Measurements from ENCODE around the gene CLOCK.
"Not testable (repeated sequence)": the region's sequence is repeated elsewhere in the genome, so short reads cannot be mapped to it uniquely, and the experiment has no call there.

Gene CLOCK, protein sequence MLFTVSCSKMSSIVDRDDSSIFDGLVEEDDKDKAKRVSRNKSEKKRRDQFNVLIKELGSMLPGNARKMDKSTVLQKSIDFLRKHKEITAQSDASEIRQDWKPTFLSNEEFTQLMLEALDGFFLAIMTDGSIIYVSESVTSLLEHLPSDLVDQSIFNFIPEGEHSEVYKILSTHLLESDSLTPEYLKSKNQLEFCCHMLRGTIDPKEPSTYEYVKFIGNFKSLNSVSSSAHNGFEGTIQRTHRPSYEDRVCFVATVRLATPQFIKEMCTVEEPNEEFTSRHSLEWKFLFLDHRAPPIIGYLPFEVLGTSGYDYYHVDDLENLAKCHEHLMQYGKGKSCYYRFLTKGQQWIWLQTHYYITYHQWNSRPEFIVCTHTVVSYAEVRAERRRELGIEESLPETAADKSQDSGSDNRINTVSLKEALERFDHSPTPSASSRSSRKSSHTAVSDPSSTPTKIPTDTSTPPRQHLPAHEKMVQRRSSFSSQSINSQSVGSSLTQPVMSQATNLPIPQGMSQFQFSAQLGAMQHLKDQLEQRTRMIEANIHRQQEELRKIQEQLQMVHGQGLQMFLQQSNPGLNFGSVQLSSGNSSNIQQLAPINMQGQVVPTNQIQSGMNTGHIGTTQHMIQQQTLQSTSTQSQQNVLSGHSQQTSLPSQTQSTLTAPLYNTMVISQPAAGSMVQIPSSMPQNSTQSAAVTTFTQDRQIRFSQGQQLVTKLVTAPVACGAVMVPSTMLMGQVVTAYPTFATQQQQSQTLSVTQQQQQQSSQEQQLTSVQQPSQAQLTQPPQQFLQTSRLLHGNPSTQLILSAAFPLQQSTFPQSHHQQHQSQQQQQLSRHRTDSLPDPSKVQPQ

DNA sequence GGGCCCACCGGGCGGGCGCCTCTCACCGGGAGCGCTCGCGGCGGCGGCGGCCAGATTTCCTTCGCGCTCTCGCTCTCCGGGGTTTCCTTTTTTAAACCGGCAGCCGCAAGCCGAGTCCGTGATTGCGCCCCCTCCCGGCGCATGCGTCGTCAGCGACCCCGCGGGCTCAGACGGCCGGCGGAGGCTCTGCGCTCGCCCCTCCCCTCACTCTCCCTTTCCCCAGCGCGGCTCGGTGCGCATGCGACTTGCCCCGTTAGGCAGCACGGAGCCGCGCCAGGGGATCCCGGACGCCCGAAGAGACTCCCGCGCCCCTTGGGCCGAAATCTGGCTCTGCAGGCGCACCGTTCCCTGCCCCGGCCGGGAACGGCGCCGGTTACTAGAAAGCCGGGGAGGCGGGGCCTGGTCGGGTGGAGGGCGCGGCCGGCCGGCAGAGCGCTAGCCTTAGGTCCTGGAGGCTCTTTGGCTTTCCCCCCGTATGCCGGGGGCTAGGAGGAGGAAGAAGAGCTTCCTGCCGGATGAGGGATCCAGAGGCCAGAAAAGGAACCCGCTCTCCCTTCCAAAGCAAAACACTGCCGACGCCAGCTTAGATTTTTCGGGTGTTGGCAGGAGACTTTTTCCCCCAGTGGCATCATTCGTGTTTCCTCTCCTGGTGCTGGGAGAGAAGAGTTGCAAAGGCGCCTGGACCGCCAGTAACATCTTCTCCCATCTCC, at the start of gene CLOCK:
Gene CLOCK (minus strand): TSS at position 154 of the 710 bp plus-strand sequence. CDS start 64,124 bp downstream, outside the sequence.
- H3K36me3 ChIP-seq (ENCODE audit: insufficient read depth, low read length), result no peaks in the 10 kb centered on the region
- peaks cover 38% of the 10 kb centered on the region for H3K4me1 ChIP-seq (ENCODE audit: control insufficient read depth, insufficient read depth, low read length, unreplicated experiment)
- H3K4me3 ChIP-seq (ENCODE audit: low read depth, low read length), result peak within 1 kb of the TSS; percentile 86
- H3K79me2 ChIP-seq (ENCODE audit: control insufficient read depth, insufficient read depth, low read length, unreplicated experiment), result peaks cover 38% of the 10 kb centered on the region
- peak within 1 kb of the TSS; percentile 97 for H2AFZ ChIP-seq (ENCODE audit: low read length, unreplicated experiment)
- peak within 1 kb of the TSS; percentile 88 for H3K27ac ChIP-seq (ENCODE audit: low read depth, low read length)
- H3K27me3 ChIP-seq (ENCODE audit: insufficient read depth, low read length), result no peaks in the 10 kb centered on the region

DNA sequence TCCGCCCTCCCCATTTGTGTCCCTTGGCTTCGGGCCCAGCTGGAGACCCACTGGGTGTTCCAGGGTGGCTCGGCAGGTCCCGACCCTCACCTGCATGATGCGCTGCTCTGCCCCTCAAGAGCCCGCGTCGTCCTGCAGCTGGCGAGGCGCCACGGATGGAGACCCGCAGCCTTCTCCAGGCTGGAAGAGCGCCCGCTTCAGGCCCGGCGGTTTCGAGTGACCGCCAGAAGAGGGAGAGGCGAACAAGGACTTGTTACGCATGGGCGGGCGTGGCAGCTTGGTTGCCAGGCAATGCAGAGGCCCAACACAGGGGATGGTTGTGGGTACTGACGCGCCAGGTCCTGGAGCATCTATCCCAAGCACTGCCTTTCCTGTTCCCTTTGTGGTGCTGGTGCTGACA, 45.3 kb upstream of the CLOCK start, which contains the start of gene PDCL2:
Gene PDCL2 (minus strand): TSS at position 232 of the 400 bp plus-strand sequence. CDS start 136 bp downstream, at position 96.
- H2AFZ ChIP-seq (ENCODE audit: low read length, unreplicated experiment), result no peak within 1 kb of the TSS
- no peak within 1 kb of the TSS for H3K4me3 ChIP-seq (ENCODE audit: low read depth, low read length)
- H3K4me1 ChIP-seq (ENCODE audit: control insufficient read depth, insufficient read depth, low read length, unreplicated experiment), result no peaks in the 10 kb centered on the region
- no peak within 1 kb of the TSS for H3K27ac ChIP-seq (ENCODE audit: low read depth, low read length)
- H3K36me3 ChIP-seq (ENCODE audit: insufficient read depth, low read length), result no peaks in the 10 kb centered on the region
- H3K27me3 ChIP-seq (ENCODE audit: insufficient read depth, low read length), result no peaks in the 10 kb centered on the region
- no peaks in the 10 kb centered on the region for H3K79me2 ChIP-seq (ENCODE audit: control insufficient read depth, insufficient read depth, low read length, unreplicated experiment)

DNA sequence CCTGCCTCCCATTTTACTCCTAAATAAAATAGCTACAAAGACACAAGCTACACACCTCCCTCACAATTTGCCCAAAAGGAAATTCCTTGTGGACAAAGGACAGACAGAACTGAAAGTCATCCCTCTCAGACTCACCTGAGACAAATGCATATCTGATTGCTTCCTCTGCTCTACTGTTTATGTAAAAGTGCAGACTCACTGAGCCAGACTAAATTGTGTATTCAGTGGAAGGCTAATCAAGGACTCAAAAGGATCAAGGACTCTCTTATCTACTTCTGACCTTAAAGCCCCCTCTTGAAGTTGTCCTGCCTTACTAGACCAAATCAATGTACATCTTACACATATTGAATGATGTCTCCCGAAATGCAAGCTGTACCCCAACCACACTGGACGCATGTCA, 41.5 kb upstream of the CLOCK start:
- H3K79me2 ChIP-seq (ENCODE audit: control insufficient read depth, insufficient read depth, low read length, unreplicated experiment), result no peaks in the 10 kb centered on the region
- no peak overlapping the region for H3K4me3 ChIP-seq (ENCODE audit: low read depth, low read length)
- no peaks in the 10 kb centered on the region for H3K36me3 ChIP-seq (ENCODE audit: insufficient read depth, low read length)
- no peaks in the 10 kb centered on the region for H3K27me3 ChIP-seq (ENCODE audit: insufficient read depth, low read length)
- H3K27ac ChIP-seq (ENCODE audit: low read depth, low read length), result no peak overlapping the region
- H2AFZ ChIP-seq (ENCODE audit: low read length, unreplicated experiment), result no peak overlapping the region
- H3K4me1 ChIP-seq (ENCODE audit: control insufficient read depth, insufficient read depth, low read length, unreplicated experiment), result no peaks in the 10 kb centered on the region

DNA sequence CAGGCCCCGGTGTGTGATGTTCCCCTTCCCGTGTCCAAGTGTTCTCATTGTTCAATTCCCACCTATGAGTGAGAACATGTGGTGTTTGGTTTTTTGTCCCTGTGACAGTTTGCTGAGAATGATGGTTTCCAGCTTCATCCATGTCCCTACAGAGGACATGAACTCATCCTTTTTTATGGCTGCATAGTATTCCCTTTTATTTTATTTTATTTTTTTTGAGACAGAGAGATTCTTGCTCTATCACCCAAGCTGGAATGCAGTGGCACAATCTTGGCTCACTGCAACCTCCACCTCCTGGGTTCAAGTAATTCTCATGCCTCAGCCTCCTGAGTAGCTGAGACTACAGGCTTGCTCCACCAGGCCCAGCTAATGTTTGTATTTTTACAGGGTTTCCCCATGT, 36.1 kb upstream of the CLOCK start:
- H3K79me2 ChIP-seq (ENCODE audit: control insufficient read depth, insufficient read depth, low read length, unreplicated experiment); H2AFZ ChIP-seq (ENCODE audit: low read length, unreplicated experiment); H3K4me1 ChIP-seq (ENCODE audit: control insufficient read depth, insufficient read depth, low read length, unreplicated experiment); H3K27me3 ChIP-seq (ENCODE audit: insufficient read depth, low read length); H3K4me3 ChIP-seq (ENCODE audit: low read depth, low read length); H3K27ac ChIP-seq (ENCODE audit: low read depth, low read length); H3K36me3 ChIP-seq (ENCODE audit: insufficient read depth, low read length): not testable (repeated sequence)

DNA sequence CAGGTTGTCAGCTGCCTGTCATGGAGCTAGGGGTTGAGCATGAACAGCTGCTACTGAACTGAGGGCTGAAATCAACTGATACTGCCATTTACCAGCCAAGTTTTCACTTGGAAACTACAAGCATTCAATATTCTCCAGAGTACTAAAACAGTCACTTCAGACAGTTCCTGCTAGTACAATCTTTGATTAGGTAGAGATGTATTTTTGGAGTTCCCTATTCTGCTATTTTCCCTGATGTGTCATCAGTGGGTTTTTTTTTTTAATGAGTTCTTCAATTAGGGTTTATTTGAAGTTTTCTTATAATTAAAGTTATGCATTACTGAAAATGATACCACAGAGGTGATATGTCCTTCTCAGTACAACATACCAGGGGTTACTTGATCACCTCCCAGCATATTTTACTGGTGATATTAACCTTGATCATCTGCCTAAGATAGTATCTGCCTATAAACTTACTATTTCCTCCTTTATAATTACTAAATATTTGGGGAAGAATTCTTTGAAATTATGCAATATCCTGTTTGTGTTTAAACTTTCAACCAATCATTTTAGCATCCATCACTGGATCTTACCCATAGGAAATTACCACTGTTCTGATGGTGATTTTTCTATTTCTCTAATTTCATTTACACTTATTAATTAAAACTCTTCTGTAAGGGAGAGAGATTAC, 31.8 kb upstream of the CLOCK start:
- Histone ChIP-seq H2AFZ (ENCODE audit: low read length, unreplicated experiment) (no peak overlapping the region), H3K36me3 (ENCODE audit: insufficient read depth, low read length) (no peaks in the 10 kb centered on the region), H3K4me1 (ENCODE audit: control insufficient read depth, insufficient read depth, low read length, unreplicated experiment) (no peaks in the 10 kb centered on the region), H3K79me2 (ENCODE audit: control insufficient read depth, insufficient read depth, low read length, unreplicated experiment) (no peaks in the 10 kb centered on the region), H3K4me3 (ENCODE audit: low read depth, low read length) (no peak overlapping the region), H3K27ac (ENCODE audit: low read depth, low read length) (no peak overlapping the region), H3K27me3 (ENCODE audit: insufficient read depth, low read length) (no peaks in the 10 kb centered on the region)

DNA sequence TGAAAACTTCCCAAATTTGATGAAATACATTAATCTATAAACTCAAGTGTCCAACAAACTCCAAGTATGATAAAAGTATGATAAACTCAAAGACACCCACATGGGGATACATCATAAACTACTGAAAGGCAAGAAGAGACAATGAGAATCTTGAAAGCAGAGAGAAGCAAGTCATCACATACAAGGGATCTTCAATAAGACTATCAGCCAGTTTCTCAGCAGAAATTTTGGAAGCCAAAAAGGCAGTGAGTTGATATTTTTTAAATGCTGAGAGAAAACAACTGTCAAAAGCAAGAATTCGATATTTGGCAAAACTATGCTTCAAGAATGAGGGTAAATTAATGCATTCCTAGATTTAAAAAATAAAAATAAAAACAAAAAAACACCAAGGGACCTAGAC, 28.8 kb upstream of the CLOCK start:
- Histone ChIP-seq H3K79me2 (ENCODE audit: control insufficient read depth, insufficient read depth, low read length, unreplicated experiment) (no peaks in the 10 kb centered on the region), H3K27ac (ENCODE audit: low read depth, low read length) (no peak overlapping the region), H3K36me3 (ENCODE audit: insufficient read depth, low read length) (no peaks in the 10 kb centered on the region), H3K4me3 (ENCODE audit: low read depth, low read length) (no peak overlapping the region), H3K4me1 (ENCODE audit: control insufficient read depth, insufficient read depth, low read length, unreplicated experiment) (no peaks in the 10 kb centered on the region), H2AFZ (ENCODE audit: low read length, unreplicated experiment) (no peak overlapping the region), H3K27me3 (ENCODE audit: insufficient read depth, low read length) (no peaks in the 10 kb centered on the region)

DNA sequence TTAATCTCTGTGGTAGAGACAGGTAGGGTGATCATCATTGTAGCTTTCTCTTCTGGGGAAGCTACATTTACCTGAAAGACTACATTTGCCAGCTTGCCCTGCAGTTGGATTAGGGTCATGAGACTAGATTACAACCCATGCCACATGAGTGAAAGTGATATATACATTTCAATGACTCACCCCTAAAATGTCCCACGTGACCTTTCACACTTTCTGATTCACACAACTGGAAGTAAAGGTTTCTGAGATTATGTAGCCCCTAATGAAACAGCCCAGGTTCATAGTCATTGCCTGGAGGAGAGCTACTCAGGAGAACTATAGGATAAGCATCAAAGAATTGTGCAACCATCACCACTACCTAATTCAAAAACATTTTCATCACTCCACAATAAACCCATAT, 27.5 kb upstream of the CLOCK start:
- H3K79me2 ChIP-seq (ENCODE audit: control insufficient read depth, insufficient read depth, low read length, unreplicated experiment), result no peaks in the 10 kb centered on the region

DNA sequence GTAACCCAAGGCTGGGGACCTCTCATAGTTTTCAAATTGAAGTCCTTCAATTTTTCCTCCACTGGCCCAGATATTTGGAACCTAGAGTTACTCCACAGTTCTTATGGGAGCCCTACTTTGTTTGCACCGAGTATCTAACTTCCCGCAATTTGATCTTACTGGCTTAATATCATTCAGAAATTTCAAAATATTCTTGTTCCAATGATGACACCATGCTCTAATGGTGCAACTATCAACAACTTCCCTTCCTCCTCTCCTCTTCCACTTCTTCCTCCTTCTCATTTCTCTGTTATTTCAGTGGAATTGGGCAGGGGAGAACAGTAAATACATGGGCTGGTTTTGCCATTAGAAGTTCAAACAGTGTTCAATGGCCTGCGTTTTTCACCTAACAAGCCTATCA, 25.1 kb upstream of the CLOCK start:
- Histone ChIP-seq H3K27ac (ENCODE audit: low read depth, low read length) (no peak overlapping the region), H3K79me2 (ENCODE audit: control insufficient read depth, insufficient read depth, low read length, unreplicated experiment) (no peaks in the 10 kb centered on the region), H3K4me1 (ENCODE audit: control insufficient read depth, insufficient read depth, low read length, unreplicated experiment) (no peaks in the 10 kb centered on the region), H3K27me3 (ENCODE audit: insufficient read depth, low read length) (no peaks in the 10 kb centered on the region), H3K4me3 (ENCODE audit: low read depth, low read length) (no peak overlapping the region), H3K36me3 (ENCODE audit: insufficient read depth, low read length) (no peaks in the 10 kb centered on the region), H2AFZ (ENCODE audit: low read length, unreplicated experiment) (no peak overlapping the region)

More for the DNA sequence above, 27.5 kb upstream of the CLOCK start:
- H3K27me3 ChIP-seq (ENCODE audit: insufficient read depth, low read length), result no peaks in the 10 kb centered on the region
- no peak overlapping the region for H2AFZ ChIP-seq (ENCODE audit: low read length, unreplicated experiment)
- no peak overlapping the region for H3K27ac ChIP-seq (ENCODE audit: low read depth, low read length)
- no peaks in the 10 kb centered on the region for H3K4me1 ChIP-seq (ENCODE audit: control insufficient read depth, insufficient read depth, low read length, unreplicated experiment)
- no peaks in the 10 kb centered on the region for H3K36me3 ChIP-seq (ENCODE audit: insufficient read depth, low read length)
- H3K4me3 ChIP-seq (ENCODE audit: low read depth, low read length), result no peak overlapping the region

DNA sequence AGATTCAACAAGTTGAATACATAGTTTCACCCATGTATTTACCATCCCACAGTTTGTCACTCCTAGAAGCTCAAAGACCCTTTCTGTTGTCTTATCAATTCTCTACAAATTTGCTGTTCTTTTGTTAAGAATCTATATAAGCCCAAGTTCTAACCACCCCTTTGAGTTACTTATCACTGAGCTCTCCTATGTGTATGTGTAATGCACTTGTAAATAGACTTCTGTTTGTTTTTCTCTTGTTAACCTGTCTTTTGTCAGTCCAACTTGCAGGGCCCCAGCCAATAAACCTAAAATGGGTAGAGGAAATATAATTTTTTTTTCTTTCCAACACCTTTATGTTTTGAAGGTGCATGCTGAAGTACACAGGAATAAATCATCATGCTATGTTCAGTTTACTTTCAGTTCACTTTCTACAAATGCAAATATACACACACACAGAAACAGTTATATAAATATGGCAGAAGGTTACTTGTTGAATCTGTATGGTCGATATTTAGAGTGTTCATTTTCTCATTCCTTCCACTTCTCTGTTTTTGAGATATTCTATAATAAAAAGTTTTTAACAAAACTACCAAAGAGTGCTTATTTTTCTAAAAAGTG, 22.3 kb upstream of the CLOCK start:
- no peak overlapping the region for H3K4me3 ChIP-seq (ENCODE audit: low read depth, low read length)

DNA sequence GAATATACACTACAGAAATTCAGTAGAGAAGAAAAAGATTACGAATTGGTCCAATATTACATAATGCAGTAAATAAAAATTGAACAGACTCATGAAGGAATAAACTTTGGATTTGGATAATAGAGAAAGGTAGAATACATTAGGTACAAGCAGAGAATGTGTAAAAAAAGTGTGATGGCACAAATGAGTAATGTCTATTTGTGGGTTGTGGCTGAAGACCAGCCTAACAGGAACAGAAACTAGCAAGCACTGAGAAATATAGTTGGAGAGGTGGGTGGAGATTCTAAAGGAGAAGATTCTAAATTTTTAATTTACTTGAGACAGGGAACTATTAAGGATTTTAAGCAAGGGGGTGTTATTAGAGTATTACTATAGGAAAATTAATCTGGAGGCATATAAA, 15.2 kb upstream of the CLOCK start:
- Histone ChIP-seq H3K27me3 (ENCODE audit: insufficient read depth, low read length) (no peaks in the 10 kb centered on the region), H3K4me1 (ENCODE audit: control insufficient read depth, insufficient read depth, low read length, unreplicated experiment) (no peaks in the 10 kb centered on the region), H2AFZ (ENCODE audit: low read length, unreplicated experiment) (no peak overlapping the region), H3K27ac (ENCODE audit: low read depth, low read length) (no peak overlapping the region), H3K36me3 (ENCODE audit: insufficient read depth, low read length) (no peaks in the 10 kb centered on the region), H3K79me2 (ENCODE audit: control insufficient read depth, insufficient read depth, low read length, unreplicated experiment) (no peaks in the 10 kb centered on the region), H3K4me3 (ENCODE audit: low read depth, low read length) (no peak overlapping the region)

More for the DNA sequence above, 22.3 kb upstream of the CLOCK start:
- no peaks in the 10 kb centered on the region for H3K27me3 ChIP-seq (ENCODE audit: insufficient read depth, low read length)
- H2AFZ ChIP-seq (ENCODE audit: low read length, unreplicated experiment), result no peak overlapping the region
- no peaks in the 10 kb centered on the region for H3K4me1 ChIP-seq (ENCODE audit: control insufficient read depth, insufficient read depth, low read length, unreplicated experiment)
- no peaks in the 10 kb centered on the region for H3K79me2 ChIP-seq (ENCODE audit: control insufficient read depth, insufficient read depth, low read length, unreplicated experiment)
- H3K27ac ChIP-seq (ENCODE audit: low read depth, low read length), result no peak overlapping the region
- no peaks in the 10 kb centered on the region for H3K36me3 ChIP-seq (ENCODE audit: insufficient read depth, low read length)
